Ishikawa (cell line): ENCODE data around the gene C21orf58.

Experiments
- EGR1 ChIP-seq: IDR thresholded peaks from 2 replicates; pipeline ENCODE4 v1.6.1; 2012
- RAD21 ChIP-seq: IDR thresholded peaks from 2 replicates; pipeline ENCODE4 v1.6.1; 2012; ENCODE audit warnings: low read depth
- TAF1 ChIP-seq: IDR thresholded peaks from 2 replicates; pipeline ENCODE4 v1.6.1; 2012; ENCODE audit warnings: low read depth, mild to moderate bottlenecking
- ZBTB7A ChIP-seq: IDR thresholded peaks from 2 replicates; pipeline ENCODE4 v1.6.1; 2012; ENCODE audit warnings: low read depth
- TF ChIP-seq, protein P1 (sequence below): IDR thresholded peaks from 2 replicates; pipeline ENCODE4 v1.6.1; 2012

DNA sequence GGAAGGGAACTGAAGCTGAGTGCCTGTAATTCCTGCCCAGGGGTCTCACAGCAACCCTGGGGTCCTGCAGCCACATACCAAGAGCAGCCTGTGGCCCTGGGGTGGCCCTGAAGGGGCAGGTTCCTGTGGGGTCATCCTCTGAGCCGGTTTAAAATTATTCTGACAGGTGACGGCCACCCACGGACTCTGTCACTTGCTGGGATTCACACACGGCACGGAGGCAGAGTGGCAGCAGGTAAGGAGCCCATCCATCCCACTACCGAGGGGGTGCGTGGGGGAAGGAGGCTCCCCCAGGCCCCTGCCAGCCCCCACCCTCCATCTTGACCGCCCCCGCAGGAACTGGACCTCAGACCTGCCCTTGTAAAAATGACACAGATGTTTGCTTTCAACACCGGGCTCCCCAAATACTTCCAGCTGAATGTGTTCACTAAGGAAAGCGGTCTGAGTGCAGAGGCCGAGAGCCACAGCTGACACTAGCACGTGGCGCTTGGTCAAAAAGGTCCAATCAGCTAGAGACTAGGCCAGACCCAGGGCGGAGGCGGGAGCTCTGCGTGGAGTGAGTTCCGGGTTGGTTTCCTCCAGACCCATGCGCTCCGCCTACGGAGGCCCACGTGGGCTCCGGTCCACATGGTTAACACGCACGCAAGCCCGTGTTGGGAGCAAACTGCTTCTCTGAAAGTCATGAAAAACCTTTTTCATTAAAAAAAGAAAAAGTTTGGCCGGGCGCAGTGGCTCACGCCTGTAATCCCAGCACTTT lies 27.5 kb downstream of the C21orf58 start:
- TF ChIP-seq EGR1 (no peak), RAD21 (no peak), ZBTB7A (no peak), TAF1 (no peak)
- TF ChIP-seq, protein P1, sequence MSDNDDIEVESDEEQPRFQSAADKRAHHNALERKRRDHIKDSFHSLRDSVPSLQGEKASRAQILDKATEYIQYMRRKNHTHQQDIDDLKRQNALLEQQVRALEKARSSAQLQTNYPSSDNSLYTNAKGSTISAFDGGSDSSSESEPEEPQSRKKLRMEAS: no peak
